Breast epithelium (tissue), 4 donors: ENCODE results near the gene CSRP2. TPM values are rescaled to one million over a fixed set of nuclear protein-coding genes. Genes with fewer than 3 reads are reported as not detected.

Source experiments
- DNase-seq, 2 donors: peaks; one replicate each; pipeline ENCODE4 v3.0.0-alpha.2; 2019; ENCODE audit warnings: low spot score in 2 of 2
- H3K27ac ChIP-seq, 2 donors: fragments of 200-600 bp; sonication (generic) in 1 of 2; one replicate each; pipeline ENCODE4 v1.5.1; 2016 to 2019; ENCODE audit warnings: mild to moderate bottlenecking in 1 of 2
- H3K27me3 ChIP-seq, 2 donors: fragments of 200-600 bp; sonication (generic) in 1 of 2; one replicate each; pipeline versions ENCODE4 v1.5.1 to v1.6.0; 2017 to 2019; ENCODE audit warnings: control low read depth in 1 of 2, mild to moderate bottlenecking in 1 of 2
- H3K36me3 ChIP-seq: fragments of 200-600 bp; one replicate; pipeline ENCODE4 v1.5.1; 2019
- H3K4me1 ChIP-seq, 2 donors: fragments of 200-600 bp; sonication (generic); one replicate each; pipeline ENCODE4 v1.5.1; 2016 to 2019; ENCODE audit warnings: control low read depth in 1 of 2
- H3K4me3 ChIP-seq, 3 donors: fragments of 200-600 bp; sonication (generic); 1 replicate in 2 of 3; 2 replicates in 1 of 3; pipeline ENCODE4 v1.5.1; 2016 to 2019; ENCODE audit warnings: mild to moderate bottlenecking in 3 of 3, moderate library complexity in 2 of 3
- H3K9me3 ChIP-seq, 2 donors: fragments of 200-600 bp; sonication (generic) in 1 of 2; one replicate each; pipeline ENCODE4 v1.5.1; 2016 to 2019; ENCODE audit warnings: control low read depth in 1 of 2
- POLR2A ChIP-seq: fragments of 450-650 bp; IDR thresholded peaks from one replicate; pipeline ENCODE4 v1.6.1; 2016; ENCODE audit warnings: antibody characterized with exemption, mild to moderate bottlenecking, moderate library complexity
- POLR2AphosphoS5 ChIP-seq, 3 donors: sonication (generic); formaldehyde crosslinking; IDR thresholded peaks; one replicate each; pipeline ENCODE4 v1.6.1; 2017; ENCODE audit warnings: antibody characterized with exemption in 3 of 3
- intact Hi-C: fragments of 100-400 bp; cut with DNase I; formaldehyde crosslinking; loops from one replicate; pipeline ENCODE4 v1.15.1; 2023; ENCODE audit warnings: low total_unique reads
- total RNA-seq, 3 donors: library from RNA; depleted of rRNA; stranded (reverse); fragments of >200 nt; gene quantifications; one replicate each; pipeline ENCODE4 v1.1.0, GENCODE V29; 2016
- TF ChIP-seq, protein P1 (sequence below), 3 donors: fragments of 450-650 bp; IDR thresholded peaks; one replicate each; pipeline ENCODE4 v1.5.1; 2016 to 2017; ENCODE audit warnings: antibody characterized with exemption in 3 of 3, mild to moderate bottlenecking in 3 of 3, moderate library complexity in 3 of 3

Gene CSRP2
- total RNA-seq, 3 donors from 2014 or later = 23.3 to 89.5 (median 38.3) TPM

DNA sequence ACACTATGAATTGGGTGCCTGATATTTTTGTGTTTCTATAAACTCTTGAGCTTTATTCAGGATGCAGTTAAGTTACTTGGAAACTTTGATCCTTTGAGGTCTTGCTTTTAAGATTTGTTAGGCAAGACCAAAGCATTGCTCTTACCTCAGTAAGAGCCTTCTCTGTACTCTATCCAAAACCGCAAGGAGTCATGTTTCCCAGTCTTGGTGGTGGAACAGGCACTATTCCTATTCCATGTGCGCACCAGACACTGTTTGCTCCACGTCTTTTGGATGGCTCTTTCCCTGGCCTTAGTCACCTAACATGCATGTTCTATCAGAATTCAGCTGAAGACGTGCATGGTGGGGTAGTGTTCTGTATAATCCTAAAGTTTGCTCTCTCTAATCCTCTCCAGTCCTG lies 23.5 kb downstream of the CSRP2 start:
- intact Hi-C loops = no loop called here
- TF ChIP-seq POLR2AphosphoS5 (IDR thresholded peaks at IDR 0.05) (no peak), POLR2A (no peak)
- TF ChIP-seq, protein P1, sequence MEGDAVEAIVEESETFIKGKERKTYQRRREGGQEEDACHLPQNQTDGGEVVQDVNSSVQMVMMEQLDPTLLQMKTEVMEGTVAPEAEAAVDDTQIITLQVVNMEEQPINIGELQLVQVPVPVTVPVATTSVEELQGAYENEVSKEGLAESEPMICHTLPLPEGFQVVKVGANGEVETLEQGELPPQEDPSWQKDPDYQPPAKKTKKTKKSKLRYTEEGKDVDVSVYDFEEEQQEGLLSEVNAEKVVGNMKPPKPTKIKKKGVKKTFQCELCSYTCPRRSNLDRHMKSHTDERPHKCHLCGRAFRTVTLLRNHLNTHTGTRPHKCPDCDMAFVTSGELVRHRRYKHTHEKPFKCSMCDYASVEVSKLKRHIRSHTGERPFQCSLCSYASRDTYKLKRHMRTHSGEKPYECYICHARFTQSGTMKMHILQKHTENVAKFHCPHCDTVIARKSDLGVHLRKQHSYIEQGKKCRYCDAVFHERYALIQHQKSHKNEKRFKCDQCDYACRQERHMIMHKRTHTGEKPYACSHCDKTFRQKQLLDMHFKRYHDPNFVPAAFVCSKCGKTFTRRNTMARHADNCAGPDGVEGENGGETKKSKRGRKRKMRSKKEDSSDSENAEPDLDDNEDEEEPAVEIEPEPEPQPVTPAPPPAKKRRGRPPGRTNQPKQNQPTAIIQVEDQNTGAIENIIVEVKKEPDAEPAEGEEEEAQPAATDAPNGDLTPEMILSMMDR (IDR thresholded peaks at IDR 0.05) = no peak
- no peak overlapping the region for H3K27ac ChIP-seq
- DNase-seq = no peak
- H3K27me3 ChIP-seq = no peaks in the 10 kb centered on the region
- H3K4me3 ChIP-seq = no peak overlapping the region
- H3K4me1 ChIP-seq = no peaks in the 10 kb centered on the region
- H3K9me3 ChIP-seq = peaks cover 6 to 7% of the 10 kb centered on the region in 2 donors
- H3K36me3 ChIP-seq = no peaks in the 10 kb centered on the region

DNA sequence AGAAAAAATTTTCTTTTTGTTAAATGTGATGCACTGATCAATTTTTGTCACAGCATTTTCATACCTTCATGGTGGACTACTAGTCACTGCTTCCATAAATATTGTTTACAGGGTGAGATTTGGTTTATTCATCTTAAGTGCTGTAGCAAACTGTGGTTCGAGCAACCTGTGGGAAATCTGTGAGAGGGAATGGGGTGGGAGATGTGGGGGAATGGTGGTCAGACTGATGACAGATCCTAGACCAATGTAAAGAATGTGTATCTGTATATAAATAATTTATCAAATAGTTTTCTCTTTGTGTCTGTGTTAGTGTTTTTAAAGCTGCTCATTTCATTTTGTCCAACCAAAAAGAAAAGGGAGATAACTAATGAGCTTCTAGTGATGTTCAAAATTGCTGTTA lies 26.7 kb downstream of the CSRP2 start:
- Histone ChIP-seq H3K9me3 (peaks cover 6 to 7% of the 10 kb centered on the region in 2 donors), H3K36me3 (no peaks in the 10 kb centered on the region), H3K4me1 (no peaks in the 10 kb centered on the region), H3K27me3 (no peaks in the 10 kb centered on the region), H3K27ac (no peak overlapping the region), H3K4me3 (no peak overlapping the region)
- TF ChIP-seq POLR2AphosphoS5 (IDR thresholded peaks at IDR 0.05) (no peak), POLR2A (no peak)
- TF ChIP-seq, protein P1 (IDR thresholded peaks at IDR 0.05) = no peak
- no peak for DNase-seq
- intact Hi-C loops = no loop called here

DNA sequence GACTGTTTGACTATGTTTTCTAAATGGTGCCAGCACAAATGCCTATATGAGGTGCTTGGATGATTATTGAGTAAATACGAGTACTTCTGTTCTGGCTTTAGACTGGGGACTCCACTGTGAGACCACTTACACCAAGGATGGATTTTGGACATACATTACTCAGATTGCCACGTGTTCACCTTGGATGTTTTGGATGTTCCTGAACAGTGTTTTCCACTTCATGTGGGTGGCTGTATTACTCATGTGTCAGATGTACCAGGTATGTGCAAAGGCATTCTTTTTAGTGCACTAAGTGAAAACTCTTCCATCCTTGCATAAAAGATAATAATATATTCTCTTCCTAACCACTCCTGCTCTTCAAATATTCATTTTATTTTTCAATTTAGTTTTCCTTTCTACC lies 30.7 kb downstream of the CSRP2 start:
- Histone ChIP-seq H3K36me3 (no peaks in the 10 kb centered on the region), H3K4me1 (no peaks in the 10 kb centered on the region), H3K27ac (no peak overlapping the region), H3K9me3 (no peaks in the 10 kb centered on the region), H3K4me3 (no peak overlapping the region), H3K27me3 (no peaks in the 10 kb centered on the region)
- no peak for TF ChIP-seq POLR2AphosphoS5 (IDR thresholded peaks at IDR 0.05)
- no peak for DNase-seq
- intact Hi-C loops = no loop called here

DNA sequence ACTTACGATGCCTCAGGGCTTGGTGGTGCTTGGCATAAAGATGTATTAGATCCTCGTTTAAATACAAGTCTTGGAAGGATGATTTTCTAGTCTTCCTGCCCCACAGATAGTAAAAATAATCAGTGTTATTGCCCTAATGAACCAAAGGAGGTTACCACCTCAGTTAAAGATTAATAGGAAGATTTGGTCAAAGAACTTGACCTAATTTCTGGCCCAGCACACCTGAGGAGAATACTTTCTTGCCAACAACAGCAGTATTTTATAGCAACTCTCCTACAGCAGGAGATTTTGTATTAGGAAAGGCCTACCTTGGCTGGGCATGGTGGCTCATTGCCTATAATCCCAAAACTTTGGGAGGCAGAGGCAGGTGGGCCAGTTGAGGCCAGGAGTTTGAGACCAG lies 31.6 kb downstream of the CSRP2 start:
- no peaks in the 10 kb centered on the region for H3K36me3 ChIP-seq
- TF ChIP-seq, protein P1 (IDR thresholded peaks at IDR 0.05) = no peak
- no peak for TF ChIP-seq POLR2A
- no peak for TF ChIP-seq POLR2AphosphoS5 (IDR thresholded peaks at IDR 0.05)
- H3K9me3 ChIP-seq = no peaks in the 10 kb centered on the region
- intact Hi-C loops = no loop called here
- H3K27ac ChIP-seq = no peak overlapping the region
- no peak overlapping the region for H3K4me3 ChIP-seq
- H3K27me3 ChIP-seq = no peaks in the 10 kb centered on the region
- H3K4me1 ChIP-seq = no peaks in the 10 kb centered on the region
- DNase-seq = no peak

DNA sequence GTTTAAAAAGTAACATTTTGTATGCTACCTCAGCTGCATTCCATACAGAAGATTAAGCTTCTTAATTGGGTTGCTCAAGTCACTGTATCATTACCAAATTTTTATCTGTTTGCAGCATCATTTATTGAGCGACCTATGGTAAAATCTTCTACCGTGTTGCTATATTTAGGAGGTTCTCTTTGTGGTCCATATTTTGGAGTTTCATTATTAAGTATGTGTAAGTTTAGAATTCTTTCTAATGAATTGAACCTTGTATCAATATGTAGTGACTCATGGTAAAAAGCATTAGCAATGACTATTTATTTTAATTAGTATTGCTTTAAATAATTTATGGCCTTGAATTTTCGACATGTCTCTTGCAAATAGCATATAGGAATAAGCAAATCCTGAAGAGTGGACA lies 42.2 kb downstream of the CSRP2 start:
- DNase-seq = no peak
- intact Hi-C loops = no loop called here
- Histone ChIP-seq H3K4me1 (no peaks in the 10 kb centered on the region), H3K4me3 (no peak overlapping the region), H3K36me3 (peaks cover 4% of the 10 kb centered on the region), H3K27ac (no peak overlapping the region), H3K9me3 (peaks cover 0 to 9% of the 10 kb centered on the region in 2 donors), H3K27me3 (no peaks in the 10 kb centered on the region)
- TF ChIP-seq POLR2A = no peak
- no peak for TF ChIP-seq POLR2AphosphoS5 (IDR thresholded peaks at IDR 0.05)
- TF ChIP-seq, protein P1 (IDR thresholded peaks at IDR 0.05) = no peak

DNA sequence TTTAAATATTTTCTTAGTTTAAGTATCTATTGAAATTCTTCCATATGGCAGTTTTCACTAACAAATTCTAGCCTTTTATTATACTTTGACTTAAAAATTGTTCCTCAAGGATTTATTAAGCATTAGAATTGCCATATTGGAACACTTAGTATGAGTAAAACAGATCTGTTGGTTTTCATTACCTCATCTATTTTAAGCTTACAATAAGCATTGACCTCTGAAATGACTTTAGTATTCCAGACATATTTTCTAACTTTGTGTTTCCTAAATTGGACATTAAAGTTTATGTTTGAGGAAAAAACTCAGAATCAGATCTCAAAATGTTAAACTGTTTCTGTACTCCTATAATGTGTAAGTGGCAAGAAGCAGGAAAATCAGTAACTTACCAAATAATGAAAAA lies 48.4 kb downstream of the CSRP2 start:
- Histone ChIP-seq H3K27ac (no peak overlapping the region), H3K36me3 (peaks cover 8% of the 10 kb centered on the region), H3K9me3 (peaks cover 0 to 9% of the 10 kb centered on the region in 2 donors), H3K27me3 (no peaks in the 10 kb centered on the region), H3K4me1 (no peaks in the 10 kb centered on the region), H3K4me3 (no peak overlapping the region)
- DNase-seq = no peak
- TF ChIP-seq POLR2A (no peak), POLR2AphosphoS5 (IDR thresholded peaks at IDR 0.05) (no peak)
- TF ChIP-seq, protein P1 (IDR thresholded peaks at IDR 0.05) = no peak
- intact Hi-C loops = no loop called here
